Hepatocyte (in vitro differentiated cells): ENCODE measurements around the gene RND3. TPM values are rescaled to one million over a fixed set of nuclear protein-coding genes. Genes with fewer than 3 reads are reported as not detected.

Experiments
- DNase-seq: peaks from one replicate; pipeline ENCODE4 v3.0.0-alpha.2; 2016; ENCODE audit warnings: low spot score
- H2AFZ ChIP-seq: fragments of 200-600 bp; sonication (generic); 2 replicates; pipeline ENCODE4 v1.6.0; 2016; ENCODE audit warnings: antibody characterized with exemption, mild to moderate bottlenecking
- H3K27ac ChIP-seq: fragments of 200-600 bp; sonication (generic); 2 replicates; pipeline ENCODE4 v1.5.1; 2016; ENCODE audit warnings: mild to moderate bottlenecking
- H3K27me3 ChIP-seq: fragments of 200-600 bp; sonication (generic); 2 replicates; pipeline ENCODE4 v1.6.1; 2016
- H3K36me3 ChIP-seq: fragments of 200-600 bp; sonication (generic); replicated peaks from 2 replicates; pipeline ENCODE4 v1.5.1; 2016; ENCODE audit warnings: low read depth; ENCODE audit not compliant: insufficient read depth
- H3K4me1 ChIP-seq: fragments of 200-600 bp; sonication (generic); 2 replicates; pipeline ENCODE4 v1.5.1; 2016; ENCODE audit warnings: mild to moderate bottlenecking, moderate library complexity; ENCODE audit not compliant: insufficient read depth
- H3K4me2 ChIP-seq: fragments of 200-600 bp; sonication (generic); 2 replicates; pipeline ENCODE4 v1.6.0; 2016
- H3K4me3 ChIP-seq: fragments of 200-600 bp; sonication (generic); 2 replicates; pipeline ENCODE4 v1.5.1; 2016; ENCODE audit warnings: mild to moderate bottlenecking
- H3K79me2 ChIP-seq: fragments of 200-600 bp; sonication (generic); 2 replicates; pipeline ENCODE4 v1.6.0; 2017; ENCODE audit warnings: mild to moderate bottlenecking
- H3K9me2 ChIP-seq: fragments of 200-600 bp; sonication (generic); replicated peaks from 2 replicates; pipeline ENCODE4 v1.6.0; 2017; ENCODE audit warnings: mild to moderate bottlenecking; ENCODE audit not compliant: insufficient read depth
- H3K9me3 ChIP-seq: fragments of 200-600 bp; sonication (generic); 2 replicates; pipeline ENCODE4 v1.5.1; 2016; ENCODE audit warnings: low read depth, mild to moderate bottlenecking
- H4K20me1 ChIP-seq: fragments of 200-600 bp; sonication (generic); 2 replicates; pipeline ENCODE4 v1.6.0; 2016; ENCODE audit warnings: mild to moderate bottlenecking; ENCODE audit not compliant: insufficient read depth, poor library complexity, severe bottlenecking
- EZH2 ChIP-seq: fragments of 200-600 bp; sonication (generic); IDR thresholded peaks from 2 replicates; pipeline ENCODE4 v1.6.1; 2016; ENCODE audit warnings: antibody characterized with exemption, mild to moderate bottlenecking, borderline replicate concordance
- EZH2phosphoT487 ChIP-seq: fragments of 200-600 bp; sonication (generic); IDR thresholded peaks from one replicate; pipeline ENCODE4 v1.6.1; 2018; ENCODE audit warnings: antibody characterized with exemption, mild to moderate bottlenecking, low read depth, moderate library complexity; ENCODE audit not compliant: unreplicated experiment, severe bottlenecking
- WGBS: methylation state at CpG from one replicate; pipeline ENCODE4 v1.1.6; 2016; ENCODE audit warnings: low lambda C conversion rate; ENCODE audit errors: missing lambda C conversion rate; 5-methylcytosine and 5-hydroxymethylcytosine counted together
- polyA plus RNA-seq: library from polyadenylated mRNA; unstranded; fragments of >200 nt; fragmentation: Nextera tagmentation; extraction: Ambion mirVana; gene quantifications from 2 replicates; pipeline ENCODE4 v1.2.1, GENCODE V29; 2016
- total RNA-seq: library from RNA; depleted of rRNA; stranded (reverse); fragments of >200 nt; gene quantifications from 2 replicates; pipeline ENCODE4 v1.2.3, GENCODE V29; 2014
- TF ChIP-seq, protein P1 (sequence below): fragments of 200-600 bp; sonication (generic); IDR thresholded peaks from 2 replicates; pipeline ENCODE4 v1.5.1; 2016; ENCODE audit warnings: antibody characterized with exemption, mild to moderate bottlenecking; ENCODE audit not compliant: poor library complexity

RND3 gene
- total and polyA plus RNA-seq, 2 experiments from 2014 or later = 118 to 135 TPM

- Histone ChIP-seq H4K20me1 (no peaks in the 10 kb centered on the region), H3K4me3 (no peak overlapping the region), H3K4me2 (no peak overlapping the region), H3K9me2 (no peaks in the 10 kb centered on the region), H3K9me3 (no peaks in the 10 kb centered on the region), H3K27ac (no peak overlapping the region), H3K79me2 (no peaks in the 10 kb centered on the region), H3K27me3 (no peaks in the 10 kb centered on the region), H3K4me1 (no peaks in the 10 kb centered on the region), H3K36me3 (no peaks in the 10 kb centered on the region), H2AFZ (no peak overlapping the region)
- DNase-seq = no peak
- 68% methylated on average over 1 of the region's 1 CpG for WGBS
- TF ChIP-seq, protein P1, sequence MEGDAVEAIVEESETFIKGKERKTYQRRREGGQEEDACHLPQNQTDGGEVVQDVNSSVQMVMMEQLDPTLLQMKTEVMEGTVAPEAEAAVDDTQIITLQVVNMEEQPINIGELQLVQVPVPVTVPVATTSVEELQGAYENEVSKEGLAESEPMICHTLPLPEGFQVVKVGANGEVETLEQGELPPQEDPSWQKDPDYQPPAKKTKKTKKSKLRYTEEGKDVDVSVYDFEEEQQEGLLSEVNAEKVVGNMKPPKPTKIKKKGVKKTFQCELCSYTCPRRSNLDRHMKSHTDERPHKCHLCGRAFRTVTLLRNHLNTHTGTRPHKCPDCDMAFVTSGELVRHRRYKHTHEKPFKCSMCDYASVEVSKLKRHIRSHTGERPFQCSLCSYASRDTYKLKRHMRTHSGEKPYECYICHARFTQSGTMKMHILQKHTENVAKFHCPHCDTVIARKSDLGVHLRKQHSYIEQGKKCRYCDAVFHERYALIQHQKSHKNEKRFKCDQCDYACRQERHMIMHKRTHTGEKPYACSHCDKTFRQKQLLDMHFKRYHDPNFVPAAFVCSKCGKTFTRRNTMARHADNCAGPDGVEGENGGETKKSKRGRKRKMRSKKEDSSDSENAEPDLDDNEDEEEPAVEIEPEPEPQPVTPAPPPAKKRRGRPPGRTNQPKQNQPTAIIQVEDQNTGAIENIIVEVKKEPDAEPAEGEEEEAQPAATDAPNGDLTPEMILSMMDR = no peak
- TF ChIP-seq EZH2 (no peak), EZH2phosphoT487 (no peak)
These were observed 19.6 kb upstream of the RND3 start for GRCh38 chr2:150507071-150507470.

DNA sequence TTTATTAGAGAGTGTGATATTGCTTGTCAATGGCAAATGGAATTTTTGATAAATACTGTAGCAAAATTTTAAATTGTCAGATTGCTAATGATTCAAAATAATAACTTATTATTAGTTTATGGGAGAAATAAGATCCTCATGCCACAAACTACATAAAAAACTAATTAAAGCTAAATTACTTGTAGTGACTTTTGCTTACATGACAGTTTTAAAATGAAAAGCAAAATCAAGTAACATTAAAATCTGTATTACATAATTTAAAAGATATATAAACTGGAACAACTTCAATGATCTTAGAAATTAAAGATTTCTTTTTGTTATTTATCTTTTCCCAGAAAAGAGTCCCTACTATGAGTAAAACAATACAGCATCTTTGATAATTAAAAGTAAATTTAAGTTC is 17.7 kb upstream of the RND3 start:
- H4K20me1 ChIP-seq = no peaks in the 10 kb centered on the region
- no peak overlapping the region for H3K4me2 ChIP-seq
- DNase-seq = no peak
- no peaks in the 10 kb centered on the region for H3K36me3 ChIP-seq
- TF ChIP-seq EZH2phosphoT487 = no peak
- TF ChIP-seq EZH2 = no peak
- TF ChIP-seq, protein P1 = no peak
- H3K27me3 ChIP-seq = no peaks in the 10 kb centered on the region
- H3K27ac ChIP-seq = no peak overlapping the region
- H3K4me1 ChIP-seq = no peaks in the 10 kb centered on the region
- H3K4me3 ChIP-seq = no peak overlapping the region
- H3K9me2 ChIP-seq = no peaks in the 10 kb centered on the region
- no peaks in the 10 kb centered on the region for H3K79me2 ChIP-seq
- H2AFZ ChIP-seq = no peak overlapping the region
- no peaks in the 10 kb centered on the region for H3K9me3 ChIP-seq

- Histone ChIP-seq H3K36me3 (no peaks in the 10 kb centered on the region), H3K79me2 (no peaks in the 10 kb centered on the region), H3K4me1 (no peaks in the 10 kb centered on the region), H3K9me2 (no peaks in the 10 kb centered on the region), H2AFZ (no peak overlapping the region), H3K9me3 (no peaks in the 10 kb centered on the region), H3K4me2 (no peak overlapping the region), H3K27me3 (no peaks in the 10 kb centered on the region), H4K20me1 (no peaks in the 10 kb centered on the region), H3K27ac (no peak overlapping the region), H3K4me3 (no peak overlapping the region)
- no peak for DNase-seq
- 57% methylated on average over 7 of the region's 7 CpGs for WGBS
- TF ChIP-seq EZH2 (no peak), EZH2phosphoT487 (no peak)
- TF ChIP-seq, protein P1 = no peak
These were observed 8.6 kb upstream of the RND3 start for GRCh38 chr2:150495993-150496627.
